GM12892 (cell line): ENCODE measurements around the gene PPBP.

Experiments used
- POLR2A ChIP-seq: IDR thresholded peaks from 2 replicates; pipeline ENCODE4 v1.6.1; 2011; ENCODE audit warnings: low read depth, low read length, control low read depth
- POLR2AphosphoS5 ChIP-seq: IDR thresholded peaks from 2 replicates; pipeline ENCODE4 v1.6.1; 2011; ENCODE audit warnings: low read depth, low read length, control low read depth
- TAF1 ChIP-seq: IDR thresholded peaks from 2 replicates; pipeline ENCODE4 v1.6.1; 2011; ENCODE audit warnings: low read depth, mild to moderate bottlenecking, control low read depth, low read length, borderline replicate concordance

- no peak for TF ChIP-seq POLR2A
- TF ChIP-seq POLR2AphosphoS5: no peak
- no peak for TF ChIP-seq TAF1
Measured at GRCh38 chr4:74028504-74028903, 40.5 kb upstream of the PPBP start.
